ENCODE measurements around the gene BCL7A.

- no peak for TF ChIP-seq SIN3A (IDR thresholded peaks at IDR 0.05; ENCODE audit: borderline replicate concordance, insufficient read depth, low read length)
- TF ChIP-seq REST (IDR thresholded peaks at IDR 0.05; ENCODE audit: insufficient read depth in 1 of 2, low read depth in 2 of 2, low read length in 2 of 2), result no peak
- TF ChIP-seq POLR2AphosphoS5 (IDR thresholded peaks at IDR 0.05; ENCODE audit: low read depth, low read length), result no peak
- TF ChIP-seq TAF1 (IDR thresholded peaks at IDR 0.05; ENCODE audit: borderline replicate concordance, insufficient read depth, low read length), result no peak
Observed at GRCh38 chr12:122013791-122014590, 7.7 kb upstream of the BCL7A start.
